CD14-positive monocyte (primary cell): Measurements from ENCODE around the gene IER2. TPM values are rescaled to one million over a fixed set of nuclear protein-coding genes. Genes with fewer than 3 reads are reported as not detected.

Source experiments
- DNase-seq, 3 donors: peaks; one replicate each; pipeline ENCODE4 v3.0.0-alpha.2; 2011 to 2022
- H2AFZ ChIP-seq: 2 replicates; pipeline ENCODE4 v1.6.0; 2012; ENCODE audit warnings: mild to moderate bottlenecking, low read depth, low read length, inconsistent platforms; ENCODE audit not compliant: insufficient read depth, poor library complexity, severe bottlenecking
- H3K27ac ChIP-seq, 2 donors: 1 replicate in 1 of 2; 2 replicates in 1 of 2; pipeline ENCODE4 v1.5.1; 2012 to 2013; ENCODE audit warnings: low read length in 2 of 2, control low read depth in 1 of 2, inconsistent platforms in 1 of 2, low read depth in 1 of 2, mild to moderate bottlenecking in 1 of 2
- H3K27me3 ChIP-seq, 2 donors: one replicate each; pipeline versions ENCODE4 v1.6.0 to v1.6.1; 2011 to 2013; ENCODE audit warnings: low read length in 2 of 2; ENCODE audit not compliant: control insufficient read depth in 2 of 2, insufficient read depth in 2 of 2
- H3K36me3 ChIP-seq, 2 donors: replicated peaks in 1 of 2; 1 replicate in 1 of 2; 2 replicates in 1 of 2; pipeline versions ENCODE4 v1.5.1 to v1.6.1; 2012 to 2013; ENCODE audit warnings: low read length in 2 of 2, control low read depth in 1 of 2, inconsistent platforms in 1 of 2, mild to moderate bottlenecking in 1 of 2; ENCODE audit not compliant: insufficient read depth in 2 of 2, control insufficient read depth in 1 of 2
- H3K4me1 ChIP-seq, 2 donors: 1 replicate in 1 of 2; 2 replicates in 1 of 2; pipeline versions ENCODE4 v1.5.1 to v1.6.1; 2012 to 2013; ENCODE audit warnings: low read length in 2 of 2, control low read depth in 1 of 2, inconsistent platforms in 1 of 2, mild to moderate bottlenecking in 1 of 2, moderate library complexity in 1 of 2; ENCODE audit not compliant: insufficient read depth in 2 of 2, control insufficient read depth in 1 of 2
- H3K4me2 ChIP-seq: replicated peaks from 2 replicates; pipeline ENCODE3; 2012; ENCODE audit warnings: low read length, moderate library complexity, mild to moderate bottlenecking; ENCODE audit not compliant: poor library complexity, severe bottlenecking; ENCODE audit errors: extremely low read depth
- H3K4me3 ChIP-seq, 3 experiments: fragments of 200-600 bp in 1 of 3; sonication (generic) in 1 of 3; replicated peaks in 1 of 3; 1 replicate in 2 of 3; 2 replicates in 1 of 3; pipeline ENCODE4 v1.5.1; 2011 to 2013; ENCODE audit warnings: low read length in 3 of 3, mild to moderate bottlenecking in 3 of 3, control low read depth in 2 of 3, low read depth in 2 of 3, inconsistent platforms in 1 of 3, moderate library complexity in 1 of 3
- H3K79me2 ChIP-seq: 2 replicates; pipeline ENCODE4 v1.6.0; 2012; ENCODE audit warnings: mild to moderate bottlenecking, control low read depth, inconsistent platforms, low read length, moderate library complexity; ENCODE audit not compliant: insufficient read depth
- H3K9ac ChIP-seq: 2 replicates; pipeline ENCODE4 v1.6.0; 2017; ENCODE audit warnings: low read length, mild to moderate bottlenecking; ENCODE audit not compliant: insufficient read depth, poor library complexity, severe bottlenecking
- H3K9me3 ChIP-seq, 2 donors: replicated peaks in 1 of 2; 1 replicate in 1 of 2; 2 replicates in 1 of 2; pipeline versions ENCODE4 v1.5.1 to v1.6.1; 2012 to 2013; ENCODE audit warnings: low read length in 2 of 2, control low read depth in 1 of 2; ENCODE audit not compliant: control insufficient read depth in 1 of 2, insufficient read depth in 1 of 2
- H4K20me1 ChIP-seq: 2 replicates; pipeline ENCODE4 v1.6.0; 2012; ENCODE audit warnings: mild to moderate bottlenecking, low read length, control low read depth, moderate library complexity; ENCODE audit not compliant: insufficient read depth
- H3K27ac Mint-ChIP-seq, 7 donors: one replicate each; pipeline ENCODE4 v1.8.0; 2020; ENCODE audit warnings: mild to moderate bottlenecking in 7 of 7, mixed read lengths in 7 of 7, moderate library complexity in 6 of 7, inconsistent platforms in 2 of 7
- H3K27me3 Mint-ChIP-seq, 3 donors: one replicate each; pipeline ENCODE4 v1.8.0; 2021 to 2022; ENCODE audit warnings: low read depth in 3 of 3, mild to moderate bottlenecking in 3 of 3, mixed read lengths in 3 of 3, moderate library complexity in 3 of 3, inconsistent platforms in 1 of 3
- H3K36me3 Mint-ChIP-seq, 2 donors: one replicate each; pipeline ENCODE4 v1.8.0; 2020; ENCODE audit warnings: mixed read lengths in 2 of 2, inconsistent platforms in 1 of 2, mild to moderate bottlenecking in 1 of 2
- H3K4me1 Mint-ChIP-seq: one replicate; pipeline ENCODE4 v1.8.0; 2020; ENCODE audit warnings: mild to moderate bottlenecking, mixed read lengths
- H3K4me3 Mint-ChIP-seq, 2 donors: one replicate each; pipeline ENCODE4 v1.8.0; 2020; ENCODE audit warnings: mild to moderate bottlenecking in 2 of 2, mixed read lengths in 2 of 2, moderate library complexity in 1 of 2
- H3K9me3 Mint-ChIP-seq, 7 donors: one replicate each; pipeline ENCODE4 v1.8.0; 2020 to 2022; ENCODE audit warnings: mixed read lengths in 7 of 7, mild to moderate bottlenecking in 6 of 7, moderate library complexity in 6 of 7, inconsistent platforms in 2 of 7
- WGBS: methylation state at CpG from one replicate; pipeline ENCODE4 v1.1.5; 2013; ENCODE audit warnings: missing lambda C conversion rate; ENCODE audit not compliant: insufficient coverage; 5-methylcytosine and 5-hydroxymethylcytosine counted together
- intact Hi-C, 2 donors: fragments of 100-400 bp; cut with micrococcal nuclease; formaldehyde crosslinking; loops; one replicate each; pipeline versions ENCODE4 v1.15.0 to v1.15.1; 2023
- polyA plus RNA-seq, 3 donors: library from polyadenylated mRNA; depleted of rRNA in 1 of 3; unstranded in 2 of 3; stranded (reverse) in 1 of 3; fragments of 300-500 nt in 2 of 3; fragments of >200 nt in 1 of 3; fragmentation: Illumina TruSeq in 2 of 3; gene quantifications; 1 replicate in 2 of 3; 2 replicates in 1 of 3; pipeline ENCODE4 v1.2.3, GENCODE V29; 2012 to 2021
- TF ChIP-seq, protein P1 (sequence below): fragments of 200-600 bp; IDR thresholded peaks from one replicate; pipeline ENCODE4 v1.8.0; 2022; ENCODE audit warnings: antibody characterized with exemption, mild to moderate bottlenecking

IER2 gene
- polyA plus RNA-seq, 3 donors = 355 to 804 (median 601) TPM

- TF ChIP-seq, protein P1, sequence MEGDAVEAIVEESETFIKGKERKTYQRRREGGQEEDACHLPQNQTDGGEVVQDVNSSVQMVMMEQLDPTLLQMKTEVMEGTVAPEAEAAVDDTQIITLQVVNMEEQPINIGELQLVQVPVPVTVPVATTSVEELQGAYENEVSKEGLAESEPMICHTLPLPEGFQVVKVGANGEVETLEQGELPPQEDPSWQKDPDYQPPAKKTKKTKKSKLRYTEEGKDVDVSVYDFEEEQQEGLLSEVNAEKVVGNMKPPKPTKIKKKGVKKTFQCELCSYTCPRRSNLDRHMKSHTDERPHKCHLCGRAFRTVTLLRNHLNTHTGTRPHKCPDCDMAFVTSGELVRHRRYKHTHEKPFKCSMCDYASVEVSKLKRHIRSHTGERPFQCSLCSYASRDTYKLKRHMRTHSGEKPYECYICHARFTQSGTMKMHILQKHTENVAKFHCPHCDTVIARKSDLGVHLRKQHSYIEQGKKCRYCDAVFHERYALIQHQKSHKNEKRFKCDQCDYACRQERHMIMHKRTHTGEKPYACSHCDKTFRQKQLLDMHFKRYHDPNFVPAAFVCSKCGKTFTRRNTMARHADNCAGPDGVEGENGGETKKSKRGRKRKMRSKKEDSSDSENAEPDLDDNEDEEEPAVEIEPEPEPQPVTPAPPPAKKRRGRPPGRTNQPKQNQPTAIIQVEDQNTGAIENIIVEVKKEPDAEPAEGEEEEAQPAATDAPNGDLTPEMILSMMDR = no peak
- Histone ChIP-seq H2AFZ (no peak overlapping the region), H3K36me3 (peaks cover 2 to 35% of the 10 kb centered on the region in 2 donors), H3K79me2 (peaks cover 84% of the 10 kb centered on the region), H3K4me1 (peaks cover 33 to 44% of the 10 kb centered on the region in 2 donors), H3K27ac (no peak overlapping the region), H4K20me1 (peaks cover 62% of the 10 kb centered on the region), H3K9me3 (no peaks in the 10 kb centered on the region), H3K4me2 (no peak overlapping the region), H3K27me3 (no peaks in the 10 kb centered on the region), H3K4me3 (no peak overlapping the region), H3K9ac (peak overlapping the region; percentile 6)
- 96% methylated on average over 8 of the region's 10 CpGs for WGBS
- Mint-ChIP-seq H3K27ac (peak overlapping the region in 2 of 7 donors; percentile 13 to 60), H3K4me1 (peaks cover 49% of the 10 kb centered on the region), H3K4me3 (no peak overlapping the region), H3K9me3 (no peaks in the 10 kb centered on the region), H3K36me3 (peaks cover 14 to 32% of the 10 kb centered on the region in 2 donors), H3K27me3 (no peaks in the 10 kb centered on the region)
- intact Hi-C loops = no loop called here
- DNase-seq = no peak
These were observed 29.4 kb upstream of the IER2 start for GRCh38 chr19:13120817-13121216.

DNA sequence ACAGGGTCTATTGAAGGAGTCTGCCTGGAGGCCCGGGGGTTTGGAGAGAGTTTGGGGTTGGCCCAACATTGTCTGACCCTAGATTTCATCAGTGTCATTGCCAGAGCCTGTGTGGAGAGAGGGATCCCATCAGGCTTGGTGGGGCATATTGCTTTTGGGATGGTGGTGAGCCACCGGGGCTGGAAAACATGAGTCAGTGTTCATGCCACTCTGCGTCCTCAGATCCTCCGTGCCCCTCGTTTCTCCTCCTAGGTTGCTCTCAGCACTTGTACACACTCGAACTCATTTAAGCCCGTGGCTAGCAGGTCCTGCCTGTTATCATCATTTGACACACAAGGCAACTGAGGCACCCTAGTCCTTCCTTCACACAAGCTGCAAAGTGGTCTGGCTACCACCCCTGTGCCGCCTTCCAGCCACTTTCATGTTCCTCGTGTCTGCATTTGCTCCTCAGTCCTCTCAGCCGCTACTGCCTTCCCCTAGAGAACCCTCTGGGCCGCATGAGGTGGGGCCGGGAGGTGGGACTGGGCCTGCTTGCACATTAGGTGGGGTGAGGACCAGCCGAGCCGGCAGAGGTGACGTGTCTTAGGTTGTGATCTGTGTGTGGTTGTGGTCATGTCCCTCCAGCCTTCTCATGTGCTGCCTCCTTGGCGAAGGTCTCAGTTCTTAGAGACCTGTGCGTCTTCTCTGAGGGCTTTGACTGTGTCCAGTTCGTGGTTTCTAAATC is 28.5 kb upstream of the IER2 start:
- Histone ChIP-seq H3K4me3 (no peak overlapping the region), H3K4me1 (peaks cover 27 to 35% of the 10 kb centered on the region in 2 donors), H3K9ac (no peak overlapping the region), H3K79me2 (peaks cover 84% of the 10 kb centered on the region), H3K27me3 (no peaks in the 10 kb centered on the region), H3K4me2 (no peak overlapping the region), H3K9me3 (no peaks in the 10 kb centered on the region), H3K27ac (no peak overlapping the region), H3K36me3 (peaks cover 4 to 43% of the 10 kb centered on the region in 2 donors), H2AFZ (no peak overlapping the region), H4K20me1 (peaks cover 67% of the 10 kb centered on the region)
- no peak overlapping the region for H3K4me3 Mint-ChIP-seq
- H3K9me3 Mint-ChIP-seq = peaks cover 0 to under 1% (median 0%) of the 10 kb centered on the region in 7 donors
- DNase-seq = no peak
- H3K27ac Mint-ChIP-seq = peak overlapping the region in 2 of 7 donors; percentile 38 to 74
- H3K4me1 Mint-ChIP-seq = peaks cover 44% of the 10 kb centered on the region
- peaks cover 17 to 36% of the 10 kb centered on the region in 2 donors for H3K36me3 Mint-ChIP-seq
- H3K27me3 Mint-ChIP-seq = no peaks in the 10 kb centered on the region
- intact Hi-C loops = no loop called here
- 96% methylated on average over 16 of the region's 18 CpGs for WGBS
- TF ChIP-seq, protein P1 = no peak
